ENCODE measurements around the gene RASEF.
"Not testable (repeated sequence)": the region's sequence is repeated elsewhere in the genome, so short reads cannot be mapped to it uniquely, and the experiment has no call there.

DNA sequence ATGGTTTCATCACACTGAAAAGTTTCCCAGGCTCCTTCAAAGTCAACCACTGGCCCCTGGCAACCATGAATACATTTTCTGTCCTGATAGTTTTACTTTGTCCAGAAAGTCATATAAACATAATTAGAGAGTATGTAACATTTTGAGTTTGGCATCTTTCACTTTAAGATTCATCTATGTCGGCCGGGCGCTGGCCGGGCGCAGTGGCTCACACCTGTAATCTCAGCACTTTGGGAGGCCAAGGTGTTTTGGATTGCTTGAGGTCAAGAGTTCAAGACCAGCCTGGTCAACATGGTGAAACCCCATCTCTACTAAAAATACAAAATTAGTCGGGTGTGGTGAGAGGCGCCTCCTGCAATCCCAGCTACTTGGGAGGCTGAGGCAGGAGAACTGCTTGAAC, 126.4 kb downstream of the RASEF start:
- TF ChIP-seq POLR2AphosphoS5, POLR2A (IDR thresholded peaks at IDR 0.05): not testable (repeated sequence)
- TF ChIP-seq, protein P1, sequence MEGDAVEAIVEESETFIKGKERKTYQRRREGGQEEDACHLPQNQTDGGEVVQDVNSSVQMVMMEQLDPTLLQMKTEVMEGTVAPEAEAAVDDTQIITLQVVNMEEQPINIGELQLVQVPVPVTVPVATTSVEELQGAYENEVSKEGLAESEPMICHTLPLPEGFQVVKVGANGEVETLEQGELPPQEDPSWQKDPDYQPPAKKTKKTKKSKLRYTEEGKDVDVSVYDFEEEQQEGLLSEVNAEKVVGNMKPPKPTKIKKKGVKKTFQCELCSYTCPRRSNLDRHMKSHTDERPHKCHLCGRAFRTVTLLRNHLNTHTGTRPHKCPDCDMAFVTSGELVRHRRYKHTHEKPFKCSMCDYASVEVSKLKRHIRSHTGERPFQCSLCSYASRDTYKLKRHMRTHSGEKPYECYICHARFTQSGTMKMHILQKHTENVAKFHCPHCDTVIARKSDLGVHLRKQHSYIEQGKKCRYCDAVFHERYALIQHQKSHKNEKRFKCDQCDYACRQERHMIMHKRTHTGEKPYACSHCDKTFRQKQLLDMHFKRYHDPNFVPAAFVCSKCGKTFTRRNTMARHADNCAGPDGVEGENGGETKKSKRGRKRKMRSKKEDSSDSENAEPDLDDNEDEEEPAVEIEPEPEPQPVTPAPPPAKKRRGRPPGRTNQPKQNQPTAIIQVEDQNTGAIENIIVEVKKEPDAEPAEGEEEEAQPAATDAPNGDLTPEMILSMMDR (IDR thresholded peaks at IDR 0.05) = not testable (repeated sequence)

Measured in suprapubic skin (tissue), 4 donors.